HCT116 (cell line): ENCODE measurements around the gene TRIM37. TPM values are rescaled to one million over a fixed set of nuclear protein-coding genes. Genes with fewer than 3 reads are reported as not detected.

Experiments used
- ATAC-seq: fragments of 200-7000 bp; cut with Tn5 transposase; 2 replicates; pipeline ENCODE4 v1.9.1; 2020; ENCODE audit warnings: mild to moderate bottlenecking, moderate library complexity
- BruUV-seq: library from RNA; stranded (reverse); fragments of 400-500 nt; replicated peaks from 2 replicates; lab custom pipeline; 2021; lab: Mats Ljungman, UMichigan
- CTCF ChIA-PET: fragments of 300-600 bp; sonication (Branson Sonifier 250); formaldehyde crosslinking; loops from one replicate; lab custom pipeline; 2021; ENCODE audit warnings: antibody characterized with exemption; lab: Charles Lee
- POLR2A ChIA-PET: fragments of 300-600, 350-600 bp; sonication (Branson Sonifier 250); formaldehyde crosslinking; loops from one replicate; lab custom pipeline; 2021; ENCODE audit warnings: antibody characterized with exemption; lab: Charles Lee
- RAD21 ChIA-PET, 2 experiments: fragments of 300-600 bp; sonication (Branson Sonifier 250); formaldehyde crosslinking; loops; one replicate each; lab custom pipeline; 2023; ENCODE audit warnings: low total read pairs in 2 of 2; ENCODE audit not compliant: uncharacterized antibody in 2 of 2, unreplicated experiment in 2 of 2, low non-redundant PET in 1 of 2; lab: Charles Lee
- DNase-seq: peaks from one replicate; pipeline ENCODE4 v3.0.0-alpha.2; 2010; ENCODE audit warnings: low read depth, low spot score
- H2AFZ ChIP-seq: fragments of 200-600 bp; shearing (Covaris generic), sonication (generic); 2 replicates; pipeline ENCODE4 v1.6.1; 2017; ENCODE audit warnings: low read depth, mixed run types, mixed read lengths, antibody characterized with exemption, low read length; ENCODE audit not compliant: poor library complexity, severe bottlenecking
- H3K27ac ChIP-seq: 2 replicates; pipeline ENCODE4 v1.5.1; 2012; ENCODE audit warnings: low read depth, low read length
- H3K27me3 ChIP-seq: fragments of 200-600 bp; sonication (generic); 2 replicates; pipeline ENCODE4 v1.6.1; 2016; ENCODE audit warnings: mixed run types, low read length, mixed read lengths; ENCODE audit not compliant: insufficient read depth
- H3K36me3 ChIP-seq, 2 experiments: fragments of 200-500 bp in 1 of 2; fragments of 200-600 bp in 1 of 2; sonication (Bioruptor generic) in 1 of 2; sonication (generic) in 1 of 2; 2 replicates each; pipeline versions ENCODE4 v1.5.1 to v1.6.1; 2014 to 2016; ENCODE audit warnings: low read length in 2 of 2, inconsistent platforms in 1 of 2, mixed read lengths in 1 of 2, mixed run types in 1 of 2; ENCODE audit not compliant: insufficient read depth in 2 of 2, control insufficient read depth in 1 of 2
- H3K4me1 ChIP-seq, 2 experiments: fragments of 200-600 bp in 1 of 2; sonication (generic) in 1 of 2; 2 replicates each; pipeline versions ENCODE4 v1.5.1 to v1.6.1; 2012 to 2017; ENCODE audit warnings: low read length in 2 of 2, inconsistent platforms in 1 of 2, mild to moderate bottlenecking in 1 of 2, mixed read lengths in 1 of 2, mixed run types in 1 of 2, moderate library complexity in 1 of 2; ENCODE audit not compliant: insufficient read depth in 2 of 2, control insufficient read depth in 1 of 2
- H3K4me2 ChIP-seq: fragments of 200-600 bp; sonication (generic); 2 replicates; pipeline ENCODE4 v1.6.1; 2017; ENCODE audit warnings: mixed run types, low read length, mixed read lengths
- H3K4me3 ChIP-seq, 2 experiments: fragments of 200-600 bp in 1 of 2; sonication (generic) in 1 of 2; replicated peaks in 1 of 2; 2 replicates each; pipeline ENCODE4 v1.5.1; 2011 to 2016; ENCODE audit warnings: low read length in 2 of 2, control low read depth in 1 of 2, low read depth in 1 of 2, mild to moderate bottlenecking in 1 of 2, mixed read lengths in 1 of 2, mixed run types in 1 of 2
- H3K79me2 ChIP-seq: fragments of 200-600 bp; sonication (generic); 2 replicates; pipeline ENCODE4 v1.6.1; 2017; ENCODE audit warnings: mild to moderate bottlenecking, mixed run types, low read length, moderate library complexity, mixed read lengths; ENCODE audit not compliant: insufficient read depth
- H3K9ac ChIP-seq: fragments of 200-600 bp; sonication (generic); 2 replicates; pipeline ENCODE4 v1.6.1; 2016; ENCODE audit warnings: low read length, mixed read lengths
- H3K9me2 ChIP-seq: fragments of 200-600 bp; sonication (generic), shearing (Covaris generic); 2 replicates; pipeline ENCODE4 v1.6.1; 2017; ENCODE audit warnings: mixed run types, mild to moderate bottlenecking, moderate library complexity; ENCODE audit not compliant: insufficient read depth
- H3K9me3 ChIP-seq, 2 experiments: fragments of 200-500 bp in 1 of 2; fragments of 200-600 bp in 1 of 2; sonication (Bioruptor generic) in 1 of 2; sonication (generic) in 1 of 2; 2 replicates each; pipeline ENCODE4 v1.6.1; 2014 to 2017; ENCODE audit warnings: low read length in 2 of 2, mixed read lengths in 2 of 2, inconsistent platforms in 1 of 2, low read depth in 1 of 2, mild to moderate bottlenecking in 1 of 2, mixed run types in 1 of 2, moderate library complexity in 1 of 2; ENCODE audit not compliant: control insufficient read depth in 1 of 2, insufficient read depth in 1 of 2
- H4K20me1 ChIP-seq: fragments of 200-600 bp; sonication (generic), shearing (Covaris generic); 2 replicates; pipeline ENCODE4 v1.6.1; 2017; ENCODE audit warnings: mixed run types, mild to moderate bottlenecking, moderate library complexity; ENCODE audit not compliant: insufficient read depth
- CEBPB ChIP-seq: IDR thresholded peaks from 2 replicates; pipeline ENCODE4 v1.6.1; 2012; ENCODE audit warnings: low read depth
- ELF1 ChIP-seq: IDR thresholded peaks from 2 replicates; pipeline ENCODE4 v1.6.1; 2012; ENCODE audit warnings: low read depth, borderline replicate concordance
- EZH2 ChIP-seq: fragments of 200-600 bp; sonication (generic); IDR thresholded peaks from 2 replicates; pipeline ENCODE4 v1.6.1; 2017; ENCODE audit warnings: antibody characterized with exemption, mixed run types
- FOSL1 ChIP-seq: IDR thresholded peaks from 2 replicates; pipeline ENCODE4 v1.6.1; 2012; ENCODE audit warnings: low read depth
- JUND ChIP-seq: IDR thresholded peaks from 2 replicates; pipeline ENCODE4 v1.6.1; 2012
- MAX ChIP-seq: IDR thresholded peaks from 2 replicates; pipeline ENCODE4 v1.6.1; 2012
- POLR2A ChIP-seq: IDR thresholded peaks from 2 replicates; pipeline ENCODE4 v1.7.0; 2011; ENCODE audit warnings: borderline replicate concordance; ENCODE audit not compliant: insufficient read depth, insufficient read length; ENCODE audit errors: extremely low read depth
- SIN3A ChIP-seq: IDR thresholded peaks from 2 replicates; pipeline ENCODE4 v1.6.1; 2012; ENCODE audit warnings: low read depth
- TCF7L2 ChIP-seq: IDR thresholded peaks from 2 replicates; pipeline ENCODE4 v1.7.0; 2011; ENCODE audit warnings: borderline replicate concordance, inconsistent platforms; ENCODE audit not compliant: insufficient read depth, insufficient read length; ENCODE audit errors: extremely low read depth
- YY1 ChIP-seq: IDR thresholded peaks from 2 replicates; pipeline ENCODE4 v1.6.1; 2011; ENCODE audit warnings: low read length, low read depth, moderate library complexity, mild to moderate bottlenecking; ENCODE audit not compliant: insufficient replicate concordance; ENCODE audit errors: extremely low read depth
- ZFX ChIP-seq: fragments of 450-650 bp; IDR thresholded peaks from 2 replicates; pipeline ENCODE4 v1.6.1; 2017
- intact Hi-C: fragments of 100-400 bp; cut with micrococcal nuclease; formaldehyde crosslinking; loops from 2 replicates; pipeline ENCODE4 v1.10.0; 2022
- total RNA-seq: library from RNA; stranded (reverse); gene quantifications from one replicate; pipeline ENCODE4 v1.2.1, GENCODE V29; 2021; ENCODE audit not compliant: unreplicated experiment
- TF ChIP-seq, protein P1 (sequence below), 3 experiments: fragments of 200-600 bp in 1 of 3; sonication (generic) in 1 of 3; IDR thresholded peaks in 2 of 3; conservative IDR thresholded peaks in 1 of 3; 2 replicates each; pipeline ENCODE4 v1.5.1; 2012 to 2017; ENCODE audit warnings: low read depth in 2 of 3, low read length in 2 of 3, antibody characterized with exemption in 1 of 3, borderline replicate concordance in 1 of 3, control low read depth in 1 of 3, mild to moderate bottlenecking in 1 of 3, mixed read lengths in 1 of 3, mixed run types in 1 of 3, moderate library complexity in 1 of 3; ENCODE audit not compliant: insufficient read depth in 1 of 3

TRIM37 gene
- total RNA-seq, 1 experiment from 2014 or later, result 55.7 TPM

GRCh38 chr17:59030811-59031210, 75.9 kb downstream of the TRIM37 start:
- TF ChIP-seq JUND, result no peak
- TF ChIP-seq MAX, result no peak
- no peak for TF ChIP-seq EZH2
- no peak for TF ChIP-seq CEBPB
- no peak for TF ChIP-seq ZFX
- TF ChIP-seq, protein P1, sequence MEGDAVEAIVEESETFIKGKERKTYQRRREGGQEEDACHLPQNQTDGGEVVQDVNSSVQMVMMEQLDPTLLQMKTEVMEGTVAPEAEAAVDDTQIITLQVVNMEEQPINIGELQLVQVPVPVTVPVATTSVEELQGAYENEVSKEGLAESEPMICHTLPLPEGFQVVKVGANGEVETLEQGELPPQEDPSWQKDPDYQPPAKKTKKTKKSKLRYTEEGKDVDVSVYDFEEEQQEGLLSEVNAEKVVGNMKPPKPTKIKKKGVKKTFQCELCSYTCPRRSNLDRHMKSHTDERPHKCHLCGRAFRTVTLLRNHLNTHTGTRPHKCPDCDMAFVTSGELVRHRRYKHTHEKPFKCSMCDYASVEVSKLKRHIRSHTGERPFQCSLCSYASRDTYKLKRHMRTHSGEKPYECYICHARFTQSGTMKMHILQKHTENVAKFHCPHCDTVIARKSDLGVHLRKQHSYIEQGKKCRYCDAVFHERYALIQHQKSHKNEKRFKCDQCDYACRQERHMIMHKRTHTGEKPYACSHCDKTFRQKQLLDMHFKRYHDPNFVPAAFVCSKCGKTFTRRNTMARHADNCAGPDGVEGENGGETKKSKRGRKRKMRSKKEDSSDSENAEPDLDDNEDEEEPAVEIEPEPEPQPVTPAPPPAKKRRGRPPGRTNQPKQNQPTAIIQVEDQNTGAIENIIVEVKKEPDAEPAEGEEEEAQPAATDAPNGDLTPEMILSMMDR (IDR thresholded peaks at IDR 0.05 in 2 of 3, conservative IDR thresholded peaks at IDR 0.05 in 1 of 3; ENCODE audit: borderline replicate concordance in 1 of 3, insufficient read depth in 1 of 3, low read depth in 2 of 3, low read length in 2 of 3), result no peak
- no peak for TF ChIP-seq FOSL1
- no peak for TF ChIP-seq SIN3A
- TF ChIP-seq TCF7L2, result no peak
- TF ChIP-seq YY1, result no peak
- TF ChIP-seq POLR2A, result no peak
- TF ChIP-seq ELF1, result no peak
- TF ChIP-seq, all 23 proteins: peak for 0
- Histone ChIP-seq H4K20me1 (no peaks in the 10 kb centered on the region), H3K9ac (no peak overlapping the region), H3K4me1 (no peaks in the 10 kb centered on the region), H3K9me3 (no peaks in the 10 kb centered on the region), H3K36me3 (peaks cover 4 to 20% of the 10 kb centered on the region in 2 experiments), H3K79me2 (no peaks in the 10 kb centered on the region), H3K4me3 (no peak overlapping the region), H2AFZ (no peak overlapping the region), H3K9me2 (no peaks in the 10 kb centered on the region), H3K27me3 (no peaks in the 10 kb centered on the region), H3K4me2 (no peak overlapping the region), H3K27ac (no peak overlapping the region)
- ChIA-PET RAD21 (no interaction called here), CTCF (no interaction called here), POLR2A (no interaction called here)
- BruUV-seq, result no TSS peak
- no peak for DNase-seq
- intact Hi-C loops, result no loop called here
- no peak for ATAC-seq
